ENCODE measurements around the gene CAMK4.

Gene CAMK4

DNA sequence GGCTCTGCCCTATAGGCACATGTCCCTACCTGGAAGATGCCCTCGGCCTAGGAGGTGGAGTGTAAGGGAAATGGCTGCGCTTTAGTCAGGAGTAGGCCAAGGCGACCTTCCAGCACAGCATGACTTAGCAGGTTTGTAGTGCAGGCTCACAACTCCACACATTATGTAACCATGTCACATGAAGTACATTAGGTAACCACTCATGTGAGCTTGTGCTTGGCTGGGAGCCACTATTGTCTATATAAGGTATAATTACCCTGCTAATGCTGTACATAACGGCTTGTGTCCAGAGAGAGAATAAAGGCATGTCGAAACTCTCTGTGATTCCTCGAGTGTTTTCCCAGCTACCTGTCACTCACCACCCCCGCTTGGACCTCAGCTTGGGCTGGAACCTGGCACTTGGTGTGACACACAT lies 74.9 kb downstream of the CAMK4 start:
- TF ChIP-seq GATA2 (IDR thresholded peaks at IDR 0.05; ENCODE audit: low read depth, low read length) = no peak

DNA sequence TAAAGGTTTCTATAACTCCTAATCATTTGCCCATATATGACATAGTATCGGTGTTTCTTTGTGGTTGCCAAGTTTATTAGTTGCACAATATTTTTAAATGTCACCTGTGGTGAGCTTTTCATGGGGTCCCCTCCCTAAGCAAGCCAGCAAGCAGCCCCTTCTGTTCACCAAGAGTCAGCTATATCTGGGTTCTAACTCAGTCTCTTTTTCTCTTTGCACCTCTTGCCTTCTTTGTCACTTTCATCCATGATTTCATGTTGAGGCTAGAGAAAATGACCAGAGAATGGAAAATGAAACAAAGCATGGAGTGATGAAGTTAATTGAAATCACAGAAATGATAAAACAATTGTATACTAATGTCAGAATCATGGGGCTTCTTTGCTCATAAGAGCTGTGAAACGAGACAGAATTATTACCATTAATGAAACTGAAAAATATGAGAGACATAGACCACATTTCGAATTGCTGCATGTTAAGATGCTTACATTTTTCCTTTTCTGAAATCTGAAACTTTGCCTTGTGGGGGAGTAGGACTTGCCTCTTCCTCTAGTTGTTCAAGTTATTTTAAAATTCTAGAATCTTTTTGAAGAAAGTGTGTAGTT lies 75.7 kb downstream of the CAMK4 start:
- TF ChIP-seq GATA2 (IDR thresholded peaks at IDR 0.05; ENCODE audit: low read depth, low read length) (no peak), GATA3 (IDR thresholded peaks at IDR 0.05; ENCODE audit: low read depth, low read length) (no peak)

DNA sequence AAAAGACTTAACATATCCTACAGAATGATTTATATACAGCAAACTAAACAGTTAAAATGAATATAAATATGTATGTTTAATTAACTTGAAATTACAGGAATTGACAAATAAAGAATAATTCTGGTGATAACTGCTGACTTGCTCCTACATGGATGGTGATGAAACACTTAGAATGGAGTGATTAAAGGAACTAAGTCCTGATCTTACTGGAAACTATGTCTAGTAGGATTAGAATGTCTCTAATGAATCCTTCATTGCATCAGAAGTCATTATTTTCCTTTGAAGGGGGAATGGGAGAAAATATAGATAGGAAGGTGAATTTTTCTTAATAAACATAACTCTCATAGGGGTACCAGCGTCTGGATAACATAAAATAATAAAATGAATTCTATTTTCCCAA lies 77.1 kb downstream of the CAMK4 start:
- TF ChIP-seq GATA3 (IDR thresholded peaks at IDR 0.05; ENCODE audit: low read depth, low read length) (no peak), GATA2 (IDR thresholded peaks at IDR 0.05; ENCODE audit: low read depth, low read length) (no peak)

DNA sequence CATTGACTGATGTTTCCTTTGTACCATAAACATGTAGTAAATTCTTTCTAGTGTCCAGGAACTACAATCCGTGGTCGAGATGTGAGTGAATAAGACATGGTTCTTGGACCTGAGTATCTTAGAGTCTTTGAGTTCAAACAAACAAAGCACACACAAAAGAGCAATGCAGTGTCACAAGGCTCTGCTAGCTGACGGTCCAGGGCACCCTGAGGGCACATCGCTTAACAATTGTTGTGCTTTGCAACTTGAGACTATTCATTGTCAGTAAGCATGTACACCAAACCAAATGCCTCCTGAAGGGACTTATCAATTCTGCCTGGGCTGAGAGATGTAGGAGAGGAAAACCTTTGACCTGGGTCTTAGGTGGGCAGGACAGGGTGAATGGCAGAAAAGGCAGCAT lies 84.8 kb downstream of the CAMK4 start:
- TF ChIP-seq GATA2 (IDR thresholded peaks at IDR 0.05; ENCODE audit: low read depth, low read length) (no peak), GATA3 (IDR thresholded peaks at IDR 0.05; ENCODE audit: low read depth, low read length) (no peak)

DNA sequence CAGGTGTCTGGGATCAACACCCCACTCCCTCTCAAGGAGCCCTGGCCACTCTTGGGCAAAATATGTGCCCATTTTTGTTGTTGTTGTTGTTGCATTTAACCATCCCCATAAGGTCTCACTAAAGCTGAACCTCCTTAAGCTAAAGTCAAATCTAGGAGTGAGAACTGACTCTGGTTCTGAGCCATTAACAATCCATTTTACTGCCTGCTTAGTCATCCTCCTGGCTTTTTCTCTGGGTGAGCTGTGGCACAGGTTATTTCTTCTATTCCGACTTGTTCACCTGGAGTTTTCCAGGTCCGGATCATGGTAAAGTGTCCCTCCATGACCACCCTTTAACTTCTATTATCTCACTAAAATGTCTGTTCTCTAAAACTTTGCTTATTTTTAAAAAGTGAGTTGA lies 85.2 kb downstream of the CAMK4 start:
- TF ChIP-seq GATA2 (IDR thresholded peaks at IDR 0.05; ENCODE audit: low read depth, low read length) (no peak), GATA3 (IDR thresholded peaks at IDR 0.05; ENCODE audit: low read depth, low read length) (no peak)

DNA sequence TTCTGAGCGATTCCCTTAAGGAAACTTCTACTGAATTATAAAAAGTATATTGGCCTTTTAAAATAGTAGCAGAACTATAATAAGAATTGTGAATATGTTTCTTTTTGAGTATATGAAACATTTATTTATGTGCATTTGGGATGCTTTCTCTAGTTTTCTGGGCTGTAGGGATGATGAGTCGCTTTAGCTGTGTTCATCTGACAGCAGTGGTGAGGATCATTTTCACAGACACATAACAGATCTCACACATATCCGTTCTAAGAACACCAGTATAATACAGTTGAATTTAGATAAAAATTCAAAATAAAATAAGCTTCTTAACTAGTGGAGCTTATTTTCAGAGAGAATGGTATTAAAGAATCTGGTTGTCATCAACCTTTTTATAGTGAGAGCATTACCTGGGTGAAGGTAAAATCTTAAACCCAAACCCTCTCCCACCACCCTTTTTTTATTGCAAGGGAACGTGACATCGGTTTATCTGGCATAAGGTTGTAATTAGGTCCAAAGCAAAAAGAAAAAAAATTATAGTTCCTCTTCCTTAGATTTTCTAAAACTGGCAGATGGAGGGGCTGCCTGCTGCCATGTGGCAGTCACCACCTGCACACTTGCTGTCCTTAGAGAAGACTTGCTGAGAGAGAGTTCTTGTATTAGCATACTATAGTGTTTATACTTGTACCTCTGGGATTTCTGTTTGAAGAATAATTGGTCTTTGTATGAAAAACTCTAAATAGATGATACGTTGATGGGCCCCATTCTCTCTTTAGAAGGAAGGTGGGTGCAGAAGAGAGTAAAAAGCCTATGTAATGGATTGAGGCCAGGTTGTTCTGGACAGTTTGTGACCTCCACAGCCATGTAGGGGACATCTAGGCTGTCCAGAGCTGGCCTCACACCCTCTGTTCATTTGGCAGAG lies 86.8 kb downstream of the CAMK4 start:
- TF ChIP-seq GATA3 (IDR thresholded peaks at IDR 0.05; ENCODE audit: low read depth, low read length) (no peak), GATA2 (IDR thresholded peaks at IDR 0.05; ENCODE audit: low read depth, low read length) (no peak)

DNA sequence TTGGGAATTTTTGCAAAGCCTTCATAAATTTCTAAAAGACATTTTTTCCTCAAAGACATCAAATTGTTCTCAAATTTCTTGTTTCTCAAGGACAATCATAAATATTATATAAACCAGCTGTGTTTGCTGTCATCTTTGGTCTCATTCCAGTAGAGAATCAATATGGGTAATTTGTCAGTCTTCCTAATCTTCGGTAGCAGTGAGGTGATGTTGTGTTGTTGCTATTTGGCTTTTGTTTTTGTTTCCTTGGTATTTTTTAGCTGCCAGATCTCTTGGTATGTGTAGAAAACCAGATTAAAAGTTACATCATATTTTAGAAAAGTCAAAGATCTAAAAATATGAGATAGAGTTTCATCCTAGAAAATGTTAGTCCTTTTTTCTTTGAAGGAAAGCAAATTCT lies 87.5 kb downstream of the CAMK4 start:
- TF ChIP-seq GATA3 (IDR thresholded peaks at IDR 0.05; ENCODE audit: low read depth, low read length) (no peak), GATA2 (IDR thresholded peaks at IDR 0.05; ENCODE audit: low read depth, low read length) (no peak)

DNA sequence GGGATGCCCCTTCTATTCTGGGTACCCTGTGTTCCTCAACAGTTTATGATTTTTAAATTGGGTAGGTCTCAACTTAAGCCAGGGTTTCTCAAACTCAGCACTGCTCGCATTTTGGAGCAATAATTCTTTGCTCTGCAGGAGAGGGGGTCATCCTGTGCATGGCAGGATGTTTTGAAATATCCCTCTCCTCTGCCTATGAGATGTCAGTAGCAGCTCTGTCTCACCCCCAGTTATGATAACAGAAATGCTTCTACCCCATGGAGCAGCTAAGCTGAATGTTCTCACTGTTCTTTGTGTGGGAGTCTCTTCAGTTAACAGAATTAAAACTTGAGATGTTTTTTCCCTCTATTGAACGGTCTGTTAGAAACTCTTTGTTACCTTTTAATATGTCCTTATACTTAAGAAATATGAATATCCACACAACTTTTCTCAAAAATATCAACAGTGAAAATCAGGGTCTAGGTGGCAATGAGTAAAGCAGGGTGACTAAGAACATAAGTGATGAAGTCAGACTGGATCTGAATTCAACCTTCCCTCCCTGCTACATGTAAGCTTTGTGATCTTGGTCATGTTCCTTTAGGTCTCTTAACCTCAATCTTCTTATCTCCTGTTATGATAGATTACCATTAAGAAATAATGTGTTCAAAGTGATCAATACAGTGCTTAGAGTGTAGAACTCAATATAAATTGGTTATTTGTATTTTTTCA lies 89.0 kb downstream of the CAMK4 start:
- TF ChIP-seq GATA2 (IDR thresholded peaks at IDR 0.05; ENCODE audit: low read depth, low read length) (no peak), GATA3 (IDR thresholded peaks at IDR 0.05; ENCODE audit: low read depth, low read length) (no peak)

DNA sequence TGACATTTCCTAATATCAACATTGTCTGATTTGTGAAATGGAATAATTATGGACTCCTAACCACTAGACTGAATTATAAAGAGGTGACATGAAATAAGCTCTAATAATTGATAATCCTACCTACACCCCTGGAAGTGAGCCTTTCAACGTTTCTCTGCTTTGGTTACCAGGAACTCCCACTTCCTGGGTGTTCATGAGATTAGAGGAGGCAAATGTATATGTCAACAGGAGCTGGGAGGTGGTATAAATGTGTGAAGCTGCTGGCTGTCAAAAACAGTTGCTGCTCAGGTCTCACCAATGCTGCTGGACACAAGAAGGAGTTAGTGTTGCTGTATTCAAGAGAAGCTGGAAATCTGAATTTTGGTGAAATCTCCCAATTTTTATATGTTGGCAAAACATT lies 96.8 kb downstream of the CAMK4 start:
- TF ChIP-seq GATA3 (IDR thresholded peaks at IDR 0.05; ENCODE audit: low read depth, low read length) = no peak
- TF ChIP-seq GATA2 (IDR thresholded peaks at IDR 0.05; ENCODE audit: low read depth, low read length) = no peak

DNA sequence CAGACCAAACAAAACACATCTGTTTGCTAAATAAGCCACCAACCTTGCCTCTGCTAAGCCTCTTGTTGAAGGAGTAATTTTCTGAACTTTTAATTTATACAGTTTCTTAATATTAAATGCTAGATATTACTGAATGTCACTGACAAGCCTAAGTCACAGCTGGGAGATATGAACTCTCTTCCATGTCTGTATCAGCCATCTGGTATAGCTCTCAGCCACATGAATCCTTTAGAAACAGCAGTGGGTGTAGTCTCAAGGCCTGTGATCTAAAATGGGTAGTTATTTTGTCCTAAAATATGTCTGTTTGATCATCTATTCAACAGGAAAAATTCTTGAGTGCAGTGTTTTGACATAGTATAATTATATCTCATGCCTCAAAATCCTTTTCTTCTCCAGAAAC lies 97.2 kb downstream of the CAMK4 start:
- TF ChIP-seq GATA3 (IDR thresholded peaks at IDR 0.05; ENCODE audit: low read depth, low read length) (no peak), GATA2 (IDR thresholded peaks at IDR 0.05; ENCODE audit: low read depth, low read length) (no peak)

DNA sequence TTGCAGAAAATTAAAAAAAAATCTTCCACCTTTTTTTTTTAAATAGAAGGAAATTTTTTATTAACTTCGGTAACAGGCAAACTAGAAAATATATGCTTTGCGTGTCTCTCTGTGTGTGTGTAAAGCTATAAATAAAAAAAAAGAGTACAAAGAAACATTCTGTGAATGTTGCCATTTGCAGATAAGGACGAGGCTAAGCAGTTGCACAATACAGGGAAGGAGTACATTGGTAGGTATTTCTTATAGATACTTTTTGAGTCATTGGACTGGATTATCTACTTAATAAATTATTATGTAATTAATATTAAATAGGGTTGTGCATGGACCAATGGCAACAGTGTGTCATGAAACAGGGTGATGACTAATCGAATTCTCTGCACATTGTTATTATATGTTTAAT lies 102.4 kb downstream of the CAMK4 start:
- TF ChIP-seq GATA3 (IDR thresholded peaks at IDR 0.05; ENCODE audit: low read depth, low read length) (no peak), GATA2 (IDR thresholded peaks at IDR 0.05; ENCODE audit: low read depth, low read length) (no peak)

DNA sequence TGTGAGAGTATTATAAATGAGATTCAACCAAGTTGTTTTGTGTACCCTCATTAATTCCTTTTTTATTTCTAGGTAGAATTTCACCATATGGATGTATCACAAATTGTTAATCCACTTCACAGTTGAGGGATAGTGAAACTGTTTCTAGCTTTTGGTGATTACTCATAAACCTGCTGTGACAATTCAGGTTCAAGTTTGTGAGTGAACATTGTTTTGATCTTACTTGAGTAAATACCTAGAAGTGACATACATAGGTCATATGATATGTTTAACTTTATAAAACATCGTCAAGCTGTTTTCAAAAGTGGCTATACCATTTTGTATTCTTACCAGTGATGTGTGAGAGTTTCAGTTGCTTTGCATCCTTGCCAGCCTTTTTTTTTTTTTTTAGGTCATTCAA lies 112.9 kb downstream of the CAMK4 start:
- TF ChIP-seq GATA2 (IDR thresholded peaks at IDR 0.05; ENCODE audit: low read depth, low read length) (no peak), GATA3 (IDR thresholded peaks at IDR 0.05; ENCODE audit: low read depth, low read length) (no peak)

DNA sequence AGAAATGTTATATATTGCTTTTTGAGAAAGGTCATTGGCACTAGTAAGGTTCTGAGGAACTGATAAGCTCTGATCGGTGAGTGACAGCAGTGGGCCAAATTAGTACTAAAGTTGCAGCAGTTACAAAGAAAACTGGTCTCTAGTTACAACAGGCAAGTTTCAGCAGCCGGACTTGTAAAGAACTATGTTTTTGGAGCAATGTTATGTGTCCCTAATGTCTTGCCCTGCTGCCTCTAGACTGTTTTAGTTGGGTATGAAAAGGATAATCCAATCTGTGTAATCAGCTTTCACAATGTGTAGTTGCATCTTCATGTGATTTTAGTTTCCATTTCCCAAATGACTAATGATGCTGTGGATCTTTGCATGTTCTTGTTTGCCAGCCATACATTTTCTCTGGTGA lies 113.5 kb downstream of the CAMK4 start:
- TF ChIP-seq GATA2 (IDR thresholded peaks at IDR 0.05; ENCODE audit: low read depth, low read length) (no peak), GATA3 (IDR thresholded peaks at IDR 0.05; ENCODE audit: low read depth, low read length) (no peak)

DNA sequence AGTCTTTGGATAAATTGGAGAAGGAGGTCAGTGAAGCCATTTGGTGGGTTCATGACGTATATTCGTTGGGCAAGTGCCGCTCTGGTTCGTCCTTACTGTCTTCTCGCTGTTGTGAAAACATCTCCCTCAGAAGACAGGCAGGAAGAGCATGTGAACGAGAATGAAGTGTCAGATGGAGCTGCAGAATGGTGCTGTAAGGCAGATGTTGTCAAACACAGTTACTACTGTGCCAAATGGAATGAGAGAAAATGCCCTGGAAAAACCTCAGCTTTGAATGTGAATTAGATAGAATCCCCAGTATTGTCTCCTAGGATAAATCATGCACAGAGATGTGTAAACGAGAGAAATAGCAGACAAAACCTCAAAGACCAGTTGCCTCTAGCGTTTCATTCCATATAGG lies 121.5 kb downstream of the CAMK4 start:
- TF ChIP-seq GATA2 (IDR thresholded peaks at IDR 0.05; ENCODE audit: low read depth, low read length) (no peak), GATA3 (IDR thresholded peaks at IDR 0.05; ENCODE audit: low read depth, low read length) (no peak)

DNA sequence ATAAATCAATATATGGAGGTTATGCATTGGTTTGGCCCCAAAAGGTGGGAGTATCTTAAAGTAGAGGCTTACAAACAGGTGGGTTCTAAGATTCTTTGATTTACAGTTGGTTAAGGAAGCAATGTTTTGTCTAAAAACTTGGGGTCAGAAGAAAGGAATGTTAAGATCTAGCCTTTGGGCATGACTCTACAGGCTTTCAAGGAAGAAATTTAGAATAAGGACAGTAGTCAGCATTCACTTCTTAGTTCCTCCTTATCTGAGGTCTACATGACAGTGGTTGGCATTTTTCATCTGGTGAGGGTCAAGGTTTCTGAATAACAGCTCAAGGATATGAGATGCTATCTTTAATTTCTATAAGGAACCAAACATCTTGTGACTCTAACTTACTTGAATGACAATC lies 122.8 kb downstream of the CAMK4 start:
- TF ChIP-seq GATA3 (IDR thresholded peaks at IDR 0.05; ENCODE audit: low read depth, low read length) (no peak), GATA2 (IDR thresholded peaks at IDR 0.05; ENCODE audit: low read depth, low read length) (no peak)
